Esophagus mucosa (tissue), 1 donor: Measurements from ENCODE around the gene GAL3ST2. TPM values are rescaled to one million over a fixed set of nuclear protein-coding genes. Genes with fewer than 3 reads are reported as not detected.
"Not testable (repeated sequence)": the region's sequence is repeated elsewhere in the genome, so short reads cannot be mapped to it uniquely, and the experiment has no call there.

Source experiments
- ATAC-seq: fragments of 200-7000 bp; cut with Tn5 transposase; one replicate; pipeline ENCODE4 v1.9.1; 2020
- total RNA-seq: library from RNA; stranded (reverse); gene quantifications from one replicate; pipeline ENCODE4 v1.2.4, GENCODE V29; 2023
- donor health status: DM: yes; HTN: yes; CAD: no.

Gene GAL3ST2
- total RNA-seq, 1 donor from 2014 or later, result not detected

- ATAC-seq, result no peak
Observed at GRCh38 chr2:241748468-241749256, 28.0 kb upstream of the GAL3ST2 start.

GRCh38 chr2:241750076-241750840, 26.4 kb upstream of the GAL3ST2 start:
- ATAC-seq, result no peak

GRCh38 chr2:241751152-241751551, 25.5 kb upstream of the GAL3ST2 start:
- ATAC-seq, result no peak

- ATAC-seq, result no peak
Observed at GRCh38 chr2:241751776-241752175, 24.8 kb upstream of the GAL3ST2 start.

GRCh38 chr2:241752253-241752652, 24.4 kb upstream of the GAL3ST2 start:
- ATAC-seq, result no peak

GRCh38 chr2:241752689-241753276, 23.8 kb upstream of the GAL3ST2 start:
- peak; percentile 17 for ATAC-seq

GRCh38 chr2:241753493-241753892, 23.1 kb upstream of the GAL3ST2 start:
- ATAC-seq, result peak; percentile 9

- no peak for ATAC-seq
Observed at GRCh38 chr2:241754042-241754441, 22.6 kb upstream of the GAL3ST2 start.

GRCh38 chr2:241755166-241755565, 21.5 kb upstream of the GAL3ST2 start:
- ATAC-seq, result no peak

GRCh38 chr2:241755777-241756176, 20.8 kb upstream of the GAL3ST2 start:
- ATAC-seq, result no peak

- ATAC-seq, result no peak
Observed at GRCh38 chr2:241759067-241759807, 17.4 kb upstream of the GAL3ST2 start.

- not testable (repeated sequence) for ATAC-seq
Observed at GRCh38 chr2:241759893-241760292, 16.7 kb upstream of the GAL3ST2 start.

GRCh38 chr2:241760301-241760771, 16.3 kb upstream of the GAL3ST2 start:
- ATAC-seq, result no peak

- no peak for ATAC-seq
Observed at GRCh38 chr2:241762321-241762932, 14.2 kb upstream of the GAL3ST2 start.

GRCh38 chr2:241762933-241763369, 13.7 kb upstream of the GAL3ST2 start:
- ATAC-seq, result peak; percentile 28

- no peak for ATAC-seq
Observed at GRCh38 chr2:241763551-241764274, 12.9 kb upstream of the GAL3ST2 start.

GRCh38 chr2:241764275-241765241, 12.1 kb upstream of the GAL3ST2 start:
- ATAC-seq, result no peak

GRCh38 chr2:241767464-241768250, 9.0 kb upstream of the GAL3ST2 start:
- ATAC-seq, result no peak

- no peak for ATAC-seq
Observed at GRCh38 chr2:241768251-241768711, 8.3 kb upstream of the GAL3ST2 start.
